Measurements from ENCODE around the gene NDRG2.
"Not testable (repeated sequence)": the region's sequence is repeated elsewhere in the genome, so short reads cannot be mapped to it uniquely, and the experiment has no call there.

NDRG2 gene

DNA sequence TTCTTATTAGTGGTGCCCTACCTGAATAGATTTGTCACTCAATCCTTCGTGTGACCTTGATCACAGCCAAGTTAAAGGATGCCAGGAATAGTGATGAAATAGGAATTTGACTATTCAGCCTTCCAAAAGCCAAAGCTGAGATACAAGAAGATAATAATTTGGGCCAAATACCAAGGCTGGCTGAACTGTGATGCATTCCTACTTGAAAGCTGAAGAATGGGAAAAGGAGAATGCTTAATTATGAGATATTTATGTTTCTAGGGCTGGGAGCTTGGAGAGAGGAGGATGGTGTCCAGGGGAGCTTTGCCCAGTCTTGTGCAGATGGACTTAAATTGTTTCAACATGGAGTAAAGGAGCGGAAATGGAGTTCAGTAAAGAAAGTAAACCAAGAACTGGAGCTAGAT lies 22.5 kb upstream of the NDRG2 start:
- Histone ChIP-seq H3K27ac (no peak overlapping the region), H3K36me3 (no peaks in the 10 kb centered on the region), H3K4me1 (peaks cover 0 to 5% (median 0%) of the 10 kb centered on the region in 4 donors), H3K27me3 (peaks cover 0 to 8% of the 10 kb centered on the region in 2 donors), H3K4me3 (no peak overlapping the region), H3K9me3 (no peaks in the 10 kb centered on the region)
- DNase-seq, result no peak
- intact Hi-C loops (cut with DNase I; ENCODE audit: low total_unique reads), result no loop called here
- TF ChIP-seq, protein P1, sequence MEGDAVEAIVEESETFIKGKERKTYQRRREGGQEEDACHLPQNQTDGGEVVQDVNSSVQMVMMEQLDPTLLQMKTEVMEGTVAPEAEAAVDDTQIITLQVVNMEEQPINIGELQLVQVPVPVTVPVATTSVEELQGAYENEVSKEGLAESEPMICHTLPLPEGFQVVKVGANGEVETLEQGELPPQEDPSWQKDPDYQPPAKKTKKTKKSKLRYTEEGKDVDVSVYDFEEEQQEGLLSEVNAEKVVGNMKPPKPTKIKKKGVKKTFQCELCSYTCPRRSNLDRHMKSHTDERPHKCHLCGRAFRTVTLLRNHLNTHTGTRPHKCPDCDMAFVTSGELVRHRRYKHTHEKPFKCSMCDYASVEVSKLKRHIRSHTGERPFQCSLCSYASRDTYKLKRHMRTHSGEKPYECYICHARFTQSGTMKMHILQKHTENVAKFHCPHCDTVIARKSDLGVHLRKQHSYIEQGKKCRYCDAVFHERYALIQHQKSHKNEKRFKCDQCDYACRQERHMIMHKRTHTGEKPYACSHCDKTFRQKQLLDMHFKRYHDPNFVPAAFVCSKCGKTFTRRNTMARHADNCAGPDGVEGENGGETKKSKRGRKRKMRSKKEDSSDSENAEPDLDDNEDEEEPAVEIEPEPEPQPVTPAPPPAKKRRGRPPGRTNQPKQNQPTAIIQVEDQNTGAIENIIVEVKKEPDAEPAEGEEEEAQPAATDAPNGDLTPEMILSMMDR (IDR thresholded peaks at IDR 0.05), result no peak

DNA sequence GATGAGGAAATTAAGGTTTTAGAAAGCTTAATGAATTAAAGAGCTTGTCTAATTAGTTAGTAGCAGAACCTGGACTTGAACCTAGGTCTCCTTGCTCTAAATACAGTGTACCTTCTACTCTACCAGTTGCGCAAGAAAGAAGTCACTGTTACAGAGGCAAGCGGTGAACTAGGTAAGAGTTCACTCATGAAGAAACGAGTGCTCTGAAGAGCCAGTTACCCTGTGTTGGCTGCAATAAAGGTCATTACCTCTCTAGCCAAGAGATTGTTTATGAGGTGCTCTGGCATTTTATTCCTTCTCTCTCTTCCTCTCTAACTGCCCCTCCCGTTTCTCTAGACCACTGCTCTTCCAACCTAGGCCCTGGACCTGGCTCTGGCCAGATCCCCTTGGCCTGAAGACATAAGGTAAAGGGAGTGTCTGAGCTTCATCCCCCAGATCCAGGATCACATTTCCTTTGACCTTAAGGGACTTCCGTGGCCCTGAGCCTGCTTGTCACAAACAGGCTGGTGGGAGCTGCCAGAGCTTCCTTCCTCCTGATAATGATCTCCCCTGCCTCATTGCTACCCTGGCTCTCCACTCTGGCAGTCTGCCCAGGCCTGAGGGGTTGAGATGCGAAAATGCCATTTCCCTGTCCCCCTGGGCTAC lies 19.2 kb upstream of the NDRG2 start:
- DNase-seq, result no peak
- Histone ChIP-seq H3K36me3 (no peaks in the 10 kb centered on the region), H3K4me1 (peaks cover 0 to 15% (median 9%) of the 10 kb centered on the region in 4 donors), H3K9me3 (no peaks in the 10 kb centered on the region), H3K27ac (no peak overlapping the region), H3K4me3 (no peak overlapping the region), H3K27me3 (peaks cover 0 to 8% of the 10 kb centered on the region in 2 donors)
- intact Hi-C loops (cut with DNase I; ENCODE audit: low total_unique reads), result no loop called here
- TF ChIP-seq, protein P1 (IDR thresholded peaks at IDR 0.05), result no peak

DNA sequence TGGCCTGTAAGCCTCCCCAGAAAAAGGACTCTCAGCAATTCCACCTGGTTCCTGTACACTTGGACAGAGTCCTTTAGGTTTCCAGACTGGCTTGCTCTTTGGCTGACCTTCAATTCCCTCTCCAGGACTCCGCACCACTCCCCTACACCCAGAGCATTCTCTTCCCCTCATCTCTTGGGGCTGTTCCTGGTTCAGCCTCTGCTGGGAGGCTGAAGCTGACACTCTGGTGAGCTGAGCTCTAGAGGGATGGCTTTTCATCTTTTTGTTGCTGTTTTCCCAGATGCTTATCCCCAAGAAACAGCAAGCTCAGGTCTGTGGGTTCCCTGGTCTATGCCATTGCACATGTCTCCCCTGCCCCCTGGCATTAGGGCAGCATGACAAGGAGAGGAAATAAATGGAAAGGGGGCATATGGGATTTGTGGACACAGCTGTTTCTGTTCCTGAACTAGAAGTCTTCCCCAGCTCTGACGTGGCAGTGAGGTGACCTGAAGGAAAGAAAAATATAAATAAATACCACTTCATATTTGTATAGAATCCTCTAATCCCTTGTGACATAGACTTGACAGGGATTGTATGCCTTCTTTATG lies 18.6 kb upstream of the NDRG2 start:
- no peak overlapping the region for H3K27ac ChIP-seq
- intact Hi-C loops (cut with DNase I; ENCODE audit: low total_unique reads), result no loop called here

DNA sequence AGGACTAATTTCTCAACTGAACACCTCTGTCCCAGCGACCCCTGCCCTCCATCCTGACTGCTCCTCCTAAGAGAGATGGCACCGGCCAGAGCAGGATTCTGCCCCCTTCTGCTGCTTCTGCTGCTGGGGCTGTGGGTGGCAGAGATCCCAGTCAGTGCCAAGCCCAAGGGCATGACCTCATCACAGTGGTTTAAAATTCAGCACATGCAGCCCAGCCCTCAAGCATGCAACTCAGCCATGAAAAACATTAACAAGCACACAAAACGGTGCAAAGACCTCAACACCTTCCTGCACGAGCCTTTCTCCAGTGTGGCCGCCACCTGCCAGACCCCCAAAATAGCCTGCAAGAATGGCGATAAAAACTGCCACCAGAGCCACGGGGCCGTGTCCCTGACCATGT lies 18.1 kb upstream of the NDRG2 start:
- intact Hi-C loops (cut with DNase I; ENCODE audit: low total_unique reads), result no loop called here
- Histone ChIP-seq H3K36me3 (no peaks in the 10 kb centered on the region), H3K27me3 (peaks cover 0 to 8% of the 10 kb centered on the region in 2 donors), H3K27ac (no peak overlapping the region), H3K4me1 (peaks cover 0 to 25% (median 19%) of the 10 kb centered on the region in 4 donors), H3K4me3 (no peak overlapping the region), H3K9me3 (no peaks in the 10 kb centered on the region)
- TF ChIP-seq, protein P1 (IDR thresholded peaks at IDR 0.05), result no peak
- no peak for DNase-seq

More for the DNA sequence above, 18.6 kb upstream of the NDRG2 start:
- Histone ChIP-seq H3K36me3 (no peaks in the 10 kb centered on the region), H3K27me3 (peaks cover 0 to 8% of the 10 kb centered on the region in 2 donors), H3K4me1 (peaks cover 0 to 20% (median 15%) of the 10 kb centered on the region in 4 donors), H3K9me3 (no peaks in the 10 kb centered on the region), H3K4me3 (no peak overlapping the region)
- DNase-seq, result no peak
- TF ChIP-seq, protein P1 (IDR thresholded peaks at IDR 0.05), result no peak

DNA sequence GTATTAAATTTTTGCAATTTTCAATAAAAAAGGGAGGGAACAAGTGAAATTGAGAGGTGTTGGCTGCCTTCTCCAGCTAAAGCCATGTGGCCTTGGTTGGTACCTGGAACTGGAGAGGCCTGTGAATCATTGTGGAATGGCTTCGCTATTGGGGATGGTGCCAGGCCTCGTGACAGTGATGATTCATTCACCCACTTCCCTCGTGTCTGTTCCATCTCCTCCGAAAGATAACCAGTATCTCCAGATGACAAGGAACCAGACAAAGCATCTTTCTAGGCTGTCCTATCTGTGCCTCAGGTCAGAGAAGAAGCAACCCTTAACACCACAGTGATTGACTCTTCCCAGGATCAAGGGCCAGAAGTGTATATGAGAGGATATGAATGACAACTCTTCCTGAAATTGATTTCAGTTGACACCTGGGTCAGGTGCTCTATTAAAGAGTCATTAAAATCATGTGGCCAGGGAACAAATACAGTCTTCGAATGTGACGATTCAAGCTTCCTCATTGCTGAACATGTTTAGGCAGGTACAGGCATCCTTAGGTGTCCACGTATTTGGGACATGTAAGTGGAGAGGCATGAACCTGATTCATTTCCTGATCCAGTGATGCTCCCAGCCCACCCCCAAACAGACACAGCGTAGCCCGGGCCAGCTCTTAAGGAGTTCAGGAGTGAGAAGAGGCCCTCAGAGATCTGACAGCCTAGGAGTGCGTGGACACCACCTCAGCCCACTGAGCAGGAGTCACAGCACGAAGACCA lies 17.0 kb upstream of the NDRG2 start, which contains the start of gene RNASE7:
Gene RNASE7 (plus strand): TSS at position 687 of the 758 bp plus-strand sequence. CDS start 631 bp downstream, outside the sequence.
- TF ChIP-seq, protein P1 (IDR thresholded peaks at IDR 0.05), result no peak
- intact Hi-C loops (cut with DNase I; ENCODE audit: low total_unique reads), result loop anchor here (2.0 kb wide), 1 partner anchor 27 kb away; no protein-coding TSS in a partner anchor
- H3K27me3 ChIP-seq, result peaks cover 0 to 8% of the 10 kb centered on the region in 2 donors
- H3K36me3 ChIP-seq, result no peaks in the 10 kb centered on the region
- H3K4me1 ChIP-seq, result peaks cover 0 to 25% (median 19%) of the 10 kb centered on the region in 4 donors
- no peak for DNase-seq
- H3K4me3 ChIP-seq, result no peak within 1 kb of the TSS
- no peak within 1 kb of the TSS for H3K27ac ChIP-seq
- no peaks in the 10 kb centered on the region for H3K9me3 ChIP-seq

DNA sequence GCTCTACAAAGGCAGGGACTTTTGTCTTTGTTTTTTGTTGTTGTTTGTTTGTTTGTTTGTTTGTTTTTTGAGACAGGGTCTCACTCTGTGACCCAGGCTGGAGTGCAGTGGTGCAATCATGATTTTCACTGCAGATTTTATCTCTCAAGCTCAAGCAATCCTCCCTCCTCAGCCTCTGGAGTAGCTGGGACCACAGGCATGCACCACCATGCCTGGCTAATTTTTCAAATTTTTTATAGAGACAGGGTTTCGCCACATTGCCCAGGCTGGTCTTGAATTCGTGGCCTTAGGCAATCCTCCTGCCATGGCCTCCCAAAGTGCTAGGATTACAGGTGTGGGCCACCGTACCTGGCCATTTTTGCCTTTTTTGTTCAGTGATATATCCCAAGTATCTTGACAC lies 16.1 kb upstream of the NDRG2 start:
- not testable (repeated sequence) for H3K27me3 ChIP-seq, H3K9me3 ChIP-seq, H3K36me3 ChIP-seq, H3K27ac ChIP-seq, H3K4me3 ChIP-seq, DNase-seq
- peaks cover 0 to 25% (median 19%) of the 10 kb centered on the region in 4 donors for H3K4me1 ChIP-seq
- intact Hi-C loops (cut with DNase I; ENCODE audit: low total_unique reads), result loop anchor here (2.0 kb wide), 1 partner anchor 26 kb away; no protein-coding TSS in a partner anchor
